Mucosa of descending colon (tissue), 3 donors: ENCODE results near the gene FGFR2. TPM values are rescaled to one million over a fixed set of nuclear protein-coding genes. Genes with fewer than 3 reads are reported as not detected.

Source experiments
- ATAC-seq: fragments of 200-7000 bp; cut with Tn5 transposase; one replicate; pipeline ENCODE4 v1.9.1; 2020; ENCODE audit warnings: mild to moderate bottlenecking, moderate library complexity
- DNase-seq, 3 donors: peaks; one replicate each; pipeline ENCODE4 v3.0.0-alpha.2; 2020
- H3K36me3 ChIP-seq: fragments of 200-600 bp; one replicate; pipeline ENCODE4 v1.8.0; 2021; ENCODE audit warnings: low read depth, mild to moderate bottlenecking
- H3K4me1 ChIP-seq: fragments of 200-600 bp; one replicate; pipeline ENCODE4 v1.8.0; 2021; ENCODE audit warnings: low read depth, mild to moderate bottlenecking
- H3K4me3 ChIP-seq: fragments of 200-600 bp; one replicate; pipeline ENCODE4 v1.8.0; 2021; ENCODE audit warnings: mild to moderate bottlenecking
- H3K9me3 ChIP-seq: fragments of 200-600 bp; one replicate; pipeline ENCODE4 v1.8.0; 2021; ENCODE audit warnings: mild to moderate bottlenecking
- intact Hi-C, 2 donors: fragments of 100-400 bp; cut with DNase I in 1 of 2; cut with micrococcal nuclease in 1 of 2; formaldehyde crosslinking; loops; one replicate each; pipeline versions ENCODE4 v1.11.0 to v1.11.1; 2022; cut with DNase I, micrococcal nuclease
- total RNA-seq, 3 donors: library from RNA; stranded (reverse); fragmentation: NEBNext Ultra II Directional in 2 of 3; extraction: Animal tissue kit (Norgen Biotek cat#: 25700) in 2 of 3; gene quantifications; one replicate each; pipeline versions ENCODE4 v1.2.1 to v1.2.4, GENCODE V29; 2021 to 2023
- TF ChIP-seq, protein P1 (sequence below): fragments of 200-600 bp; IDR thresholded peaks from one replicate; pipeline ENCODE4 v1.8.0; 2022; ENCODE audit warnings: antibody characterized with exemption, mild to moderate bottlenecking
- donor health status: DM: no; HTN: no; CAD: no; lungs with moderate emphysema.
- donor health status: DM: no; HTN: no; CAD: no.
- donor health status: DM: no; HTN: yes; CAD: no.

Gene FGFR2
- total RNA-seq, 3 donors from 2014 or later = 64.3 to 138 (median 77.5) TPM

GRCh38 chr10:121615836-121616235 lies 17.6 kb upstream of the FGFR2 start:
- intact Hi-C loops = loop anchor here in 1 of 2 donors (10.0 kb wide), 1 partner anchor 661 kb away; no protein-coding TSS in a partner anchor
- DNase-seq = no peak

DNA sequence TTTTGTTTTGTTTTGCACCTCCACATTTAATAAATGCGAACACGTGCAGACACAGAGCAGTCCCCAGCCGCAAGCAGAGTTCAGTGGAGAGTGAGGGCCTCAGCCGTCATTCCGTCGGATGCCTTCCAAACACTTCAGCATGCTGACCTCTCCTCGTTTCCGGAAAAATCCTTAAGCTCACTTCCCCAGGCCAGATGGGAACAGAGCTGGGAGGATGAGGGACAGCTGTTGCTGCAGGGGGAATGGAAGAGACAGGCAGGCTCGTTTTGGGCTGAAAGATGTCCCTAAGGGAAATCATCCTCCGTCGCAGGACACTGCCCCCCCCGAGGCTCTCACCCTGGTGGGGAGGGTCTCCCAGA lies 17.2 kb upstream of the FGFR2 start:
- no peak overlapping the region for H3K4me3 ChIP-seq
- ATAC-seq (peak; percentile 14), DNase-seq (peak in 1 of 3 donors; percentile 32)
- intact Hi-C loops = loop anchor here in 1 of 2 donors (10.0 kb wide), 1 partner anchor 661 kb away; no protein-coding TSS in a partner anchor
- H3K36me3 ChIP-seq = no peaks in the 10 kb centered on the region
- no peaks in the 10 kb centered on the region for H3K4me1 ChIP-seq
- H3K9me3 ChIP-seq = no peaks in the 10 kb centered on the region
- TF ChIP-seq, protein P1, sequence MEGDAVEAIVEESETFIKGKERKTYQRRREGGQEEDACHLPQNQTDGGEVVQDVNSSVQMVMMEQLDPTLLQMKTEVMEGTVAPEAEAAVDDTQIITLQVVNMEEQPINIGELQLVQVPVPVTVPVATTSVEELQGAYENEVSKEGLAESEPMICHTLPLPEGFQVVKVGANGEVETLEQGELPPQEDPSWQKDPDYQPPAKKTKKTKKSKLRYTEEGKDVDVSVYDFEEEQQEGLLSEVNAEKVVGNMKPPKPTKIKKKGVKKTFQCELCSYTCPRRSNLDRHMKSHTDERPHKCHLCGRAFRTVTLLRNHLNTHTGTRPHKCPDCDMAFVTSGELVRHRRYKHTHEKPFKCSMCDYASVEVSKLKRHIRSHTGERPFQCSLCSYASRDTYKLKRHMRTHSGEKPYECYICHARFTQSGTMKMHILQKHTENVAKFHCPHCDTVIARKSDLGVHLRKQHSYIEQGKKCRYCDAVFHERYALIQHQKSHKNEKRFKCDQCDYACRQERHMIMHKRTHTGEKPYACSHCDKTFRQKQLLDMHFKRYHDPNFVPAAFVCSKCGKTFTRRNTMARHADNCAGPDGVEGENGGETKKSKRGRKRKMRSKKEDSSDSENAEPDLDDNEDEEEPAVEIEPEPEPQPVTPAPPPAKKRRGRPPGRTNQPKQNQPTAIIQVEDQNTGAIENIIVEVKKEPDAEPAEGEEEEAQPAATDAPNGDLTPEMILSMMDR = no peak

More at GRCh38 chr10:121615836-121616235, 17.6 kb upstream of the FGFR2 start:
- H3K4me1 ChIP-seq = no peaks in the 10 kb centered on the region
- H3K36me3 ChIP-seq = no peaks in the 10 kb centered on the region
- no peak overlapping the region for H3K4me3 ChIP-seq
- TF ChIP-seq, protein P1 = no peak
- no peak for ATAC-seq
- no peaks in the 10 kb centered on the region for H3K9me3 ChIP-seq

GRCh38 chr10:121614613-121615434 lies 16.6 kb upstream of the FGFR2 start:
- ATAC-seq = no peak
- DNase-seq = no peak
- no peaks in the 10 kb centered on the region for H3K36me3 ChIP-seq
- H3K4me1 ChIP-seq = no peaks in the 10 kb centered on the region
- TF ChIP-seq, protein P1 = no peak
- no peak overlapping the region for H3K4me3 ChIP-seq
- intact Hi-C loops = loop anchor here in 1 of 2 donors (10.0 kb wide), 1 partner anchor 660 kb away; no protein-coding TSS in a partner anchor
- H3K9me3 ChIP-seq = no peaks in the 10 kb centered on the region

GRCh38 chr10:121613456-121613855 lies 15.2 kb upstream of the FGFR2 start:
- no peak overlapping the region for H3K4me3 ChIP-seq
- H3K9me3 ChIP-seq = no peaks in the 10 kb centered on the region
- TF ChIP-seq, protein P1 = no peak
- DNase-seq (peak; percentile 51 to 71 (median 65)), ATAC-seq (peak; percentile 68)
- no peaks in the 10 kb centered on the region for H3K4me1 ChIP-seq
- H3K36me3 ChIP-seq = no peaks in the 10 kb centered on the region
- intact Hi-C loops = loop anchor here in 1 of 2 donors (10.0 kb wide), 1 partner anchor 659 kb away; no protein-coding TSS in a partner anchor

- H3K4me1 ChIP-seq = no peaks in the 10 kb centered on the region
- intact Hi-C loops = loop anchor here in 1 of 2 donors (10.0 kb wide), 1 partner anchor 657 kb away; no protein-coding TSS in a partner anchor
- DNase-seq (no peak), ATAC-seq (no peak)
- H3K4me3 ChIP-seq = no peak overlapping the region
- no peaks in the 10 kb centered on the region for H3K9me3 ChIP-seq
- TF ChIP-seq, protein P1 = no peak
- no peaks in the 10 kb centered on the region for H3K36me3 ChIP-seq
Measured at GRCh38 chr10:121611393-121612159, 13.3 kb upstream of the FGFR2 start.
